ENCODE measurements around the gene MLLT6. TPM values are rescaled to one million over a fixed set of nuclear protein-coding genes. Genes with fewer than 3 reads are reported as not detected.
A peak's percentile ranks its signal among the peaks of the same experiment; 100 is the strongest.

The MLLT6 gene
- polyA plus RNA-seq, 4 donors, result 85.2 to 96.4 (median 86.6) TPM

- peak; percentile 88 to 98 (median 98) for DNase-seq (ENCODE audit: low read depth in 4 of 4, low spot score in 3 of 4)
Measured at GRCh38 chr17:38752308-38753070, 47.4 kb downstream of the MLLT6 start, which contains the start of gene PSMB3. TSS of gene PSMB3 (plus strand) at chr17:38752741. CDS start at chr17:38752827, 86 bp downstream.

GRCh38 chr17:38753071-38753506 lies 48.0 kb downstream of the MLLT6 start:
- DNase-seq (ENCODE audit: low read depth in 4 of 4, low spot score in 3 of 4), result no peak

DNA sequence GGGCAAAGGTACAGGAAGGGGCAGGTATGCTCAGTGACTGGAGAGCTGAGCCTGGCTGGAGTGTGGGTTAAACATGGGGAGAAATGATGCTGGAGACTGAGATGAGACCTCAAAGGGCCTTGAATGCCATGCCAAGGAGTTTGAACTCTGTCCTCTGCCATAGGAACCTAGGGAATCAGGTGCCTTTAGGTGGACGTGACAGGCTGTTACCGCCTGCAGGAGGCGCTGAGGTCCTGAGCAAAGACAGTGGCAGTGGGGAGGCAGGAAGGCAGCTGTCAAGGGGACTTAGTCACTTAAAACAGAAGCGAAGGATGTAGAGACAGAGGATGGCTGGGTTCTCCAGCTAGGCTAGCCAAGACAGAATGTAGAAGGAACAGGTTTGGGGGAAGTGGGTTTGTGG lies 56.5 kb downstream of the MLLT6 start:
- no peak for DNase-seq (ENCODE audit: low read depth in 4 of 4, low spot score in 3 of 4)

- no peak for DNase-seq (ENCODE audit: low read depth in 4 of 4, low spot score in 3 of 4)
Measured at GRCh38 chr17:38762231-38762630, 57.2 kb downstream of the MLLT6 start.

- DNase-seq (ENCODE audit: low read depth in 4 of 4, low spot score in 3 of 4), result no peak
Measured at GRCh38 chr17:38766341-38766740, 61.3 kb downstream of the MLLT6 start.

DNA sequence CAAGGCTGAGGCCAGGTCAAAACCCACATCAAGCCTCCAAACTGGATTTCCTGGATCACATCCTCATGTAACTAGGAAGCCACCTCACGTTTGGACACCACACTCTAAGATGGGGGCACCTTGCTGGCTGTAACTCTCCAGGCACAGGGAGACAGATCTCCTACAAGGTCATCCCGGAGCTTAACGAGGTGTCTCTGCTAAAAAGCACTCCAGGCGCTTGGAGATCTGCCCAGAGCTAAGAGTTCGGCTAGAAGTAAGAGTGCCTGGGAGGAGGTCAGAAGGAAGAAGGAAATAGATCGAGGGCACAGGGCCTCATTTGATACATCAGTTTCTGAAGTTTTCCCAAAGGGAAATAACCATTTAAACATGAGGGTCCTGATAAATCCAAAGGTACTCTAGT lies 63.3 kb downstream of the MLLT6 start:
- DNase-seq (ENCODE audit: low read depth in 4 of 4, low spot score in 3 of 4), result no peak

- no peak for DNase-seq (ENCODE audit: low read depth in 4 of 4, low spot score in 3 of 4)
Measured at GRCh38 chr17:38773258-38773657, 68.2 kb downstream of the MLLT6 start.

- no peak for DNase-seq (ENCODE audit: low read depth in 4 of 4, low spot score in 3 of 4)
Measured at GRCh38 chr17:38777641-38778250, 72.7 kb downstream of the MLLT6 start.

Other genes starting within 250 kb of the MLLT6 start
- gene SRCIN1, start 99.3 kb upstream of the MLLT6 start, polyA plus RNA-seq (ENCODE audit: insufficient read length in 4 of 4), result 1 to 10 TPM; 3.0 to 5.3 (median 3.7) TPM
- 1 to 10 TPM; 1.4 to 1.8 (median 1.5) TPM for gene EPOP, start 30.3 kb upstream of the MLLT6 start, polyA plus RNA-seq (ENCODE audit: insufficient read length in 4 of 4)
- gene CISD3, start 25.1 kb downstream of the MLLT6 start, polyA plus RNA-seq (ENCODE audit: insufficient read length in 4 of 4), result 10 to 100 TPM; 11.5 to 17.2 (median 13.0) TPM
- gene PCGF2, start 43.1 kb downstream of the MLLT6 start, polyA plus RNA-seq (ENCODE audit: insufficient read length in 4 of 4), result 10 to 100 TPM; 74.4 to 87.1 (median 80.5) TPM
- gene PSMB3, start 47.5 kb downstream of the MLLT6 start, polyA plus RNA-seq (ENCODE audit: insufficient read length in 4 of 4), result 100 to 1,000 TPM; 114 to 135 (median 122) TPM
- 10 to 100 TPM; 74.1 to 84.5 (median 81.9) TPM for gene PIP4K2B, start 94.3 kb downstream of the MLLT6 start, polyA plus RNA-seq (ENCODE audit: insufficient read length in 4 of 4)
- gene CWC25, start 120.0 kb downstream of the MLLT6 start, polyA plus RNA-seq (ENCODE audit: insufficient read length in 4 of 4), result 10 to 100 TPM; 22.4 to 27.4 (median 25.4) TPM
- gene RPL23, start 148.4 kb downstream of the MLLT6 start, polyA plus RNA-seq (ENCODE audit: insufficient read length in 4 of 4), result 1,000 to 10,000 TPM; 2,607 to 2,868 (median 2,690) TPM
- 100 to 1,000 TPM; 147 to 158 (median 151) TPM for gene LASP1, start 164.8 kb downstream of the MLLT6 start, polyA plus RNA-seq (ENCODE audit: insufficient read length in 4 of 4)

Measured in right renal pelvis (tissue), 4 donors.